Measurements from ENCODE around the gene DNAJA3. TPM values are rescaled to one million over a fixed set of nuclear protein-coding genes. Genes with fewer than 3 reads are reported as not detected.

The DNAJA3 gene
- polyA plus RNA-seq, 1 experiment = 32.1 TPM

- ChIA-PET POLR2A (no interaction called here), CTCF (interaction anchor here (1.6 kb wide), 1 partner anchor 136 kb away, joined by 3 read pairs; no protein-coding TSS in a partner anchor)
- no peak for DNase-seq (ENCODE audit: low read depth, low spot score)
- Histone ChIP-seq H3K27me3 (ENCODE audit: control insufficient read depth, insufficient read depth, low read length) (no peaks in the 10 kb centered on the region), H3K27ac (ENCODE audit: low read depth, low read length) (no peak overlapping the region), H3K4me3 (ENCODE audit: low read depth, low read length) (no peak overlapping the region), H3K9me3 (ENCODE audit: control insufficient read depth, insufficient read depth, low read length) (no peaks in the 10 kb centered on the region)
- TF ChIP-seq CTCF (IDR thresholded peaks at IDR 0.05; ENCODE audit: low read depth, low read length) = no peak
Observed at GRCh38 chr16:4450430-4450829, 24.8 kb downstream of the DNAJA3 start.

GRCh38 chr16:4450931-4451519, 25.4 kb downstream of the DNAJA3 start:
- no peak for TF ChIP-seq CTCF (IDR thresholded peaks at IDR 0.05; ENCODE audit: low read depth, low read length)
- Histone ChIP-seq H3K9me3 (ENCODE audit: control insufficient read depth, insufficient read depth, low read length) (no peaks in the 10 kb centered on the region), H3K4me3 (ENCODE audit: low read depth, low read length) (no peak overlapping the region), H3K27me3 (ENCODE audit: control insufficient read depth, insufficient read depth, low read length) (no peaks in the 10 kb centered on the region), H3K27ac (ENCODE audit: low read depth, low read length) (no peak overlapping the region)
- no peak for DNase-seq (ENCODE audit: low read depth, low spot score)
- POLR2A ChIA-PET = no interaction called here
- CTCF ChIA-PET = interaction anchor here (1.6 kb wide), 1 partner anchor 135 kb away, joined by 3 read pairs; no protein-coding TSS in a partner anchor

GRCh38 chr16:4452674-4453073, 27.0 kb downstream of the DNAJA3 start:
- POLR2A ChIA-PET = no interaction called here

GRCh38 chr16:4454623-4455022, 29.0 kb downstream of the DNAJA3 start:
- no peak for DNase-seq (ENCODE audit: low read depth, low spot score)
- no peak overlapping the region for H3K27ac ChIP-seq (ENCODE audit: low read depth, low read length)
- ChIA-PET CTCF (no interaction called here), POLR2A (no interaction called here)
- H3K4me3 ChIP-seq (ENCODE audit: low read depth, low read length) = no peak overlapping the region
- no peaks in the 10 kb centered on the region for H3K27me3 ChIP-seq (ENCODE audit: control insufficient read depth, insufficient read depth, low read length)
- no peaks in the 10 kb centered on the region for H3K9me3 ChIP-seq (ENCODE audit: control insufficient read depth, insufficient read depth, low read length)
- TF ChIP-seq CTCF (IDR thresholded peaks at IDR 0.05; ENCODE audit: low read depth, low read length) = no peak

More at GRCh38 chr16:4452674-4453073, 27.0 kb downstream of the DNAJA3 start:
- no peak for TF ChIP-seq CTCF (IDR thresholded peaks at IDR 0.05; ENCODE audit: low read depth, low read length)
- H3K27me3 ChIP-seq (ENCODE audit: control insufficient read depth, insufficient read depth, low read length) = no peaks in the 10 kb centered on the region
- no peak for DNase-seq (ENCODE audit: low read depth, low spot score)
- no peak overlapping the region for H3K27ac ChIP-seq (ENCODE audit: low read depth, low read length)
- no peaks in the 10 kb centered on the region for H3K9me3 ChIP-seq (ENCODE audit: control insufficient read depth, insufficient read depth, low read length)
- H3K4me3 ChIP-seq (ENCODE audit: low read depth, low read length) = no peak overlapping the region
- CTCF ChIA-PET = no interaction called here

- no peak overlapping the region for H3K4me3 ChIP-seq (ENCODE audit: low read depth, low read length)
- no peak overlapping the region for H3K27ac ChIP-seq (ENCODE audit: low read depth, low read length)
- H3K9me3 ChIP-seq (ENCODE audit: control insufficient read depth, insufficient read depth, low read length) = no peaks in the 10 kb centered on the region
- H3K27me3 ChIP-seq (ENCODE audit: control insufficient read depth, insufficient read depth, low read length) = no peaks in the 10 kb centered on the region
- DNase-seq (ENCODE audit: low read depth, low spot score) = no peak
- ChIA-PET POLR2A (no interaction called here), CTCF (no interaction called here)
- no peak for TF ChIP-seq CTCF (IDR thresholded peaks at IDR 0.05; ENCODE audit: low read depth, low read length)
Observed at GRCh38 chr16:4455081-4455480, 29.4 kb downstream of the DNAJA3 start.
